NCI-H510A (cell line): ENCODE measurements around the gene IGFBP4.

Source experiments
- DNase-seq: peaks from one replicate; lab custom pipeline; 2025; lab: John Stamatoyannopoulos, UW

The IGFBP4 gene

GRCh38 chr17:40432864-40433528 lies 10.3 kb upstream of the IGFBP4 start:
- no peak for DNase-seq

- no peak for DNase-seq
These were observed 9.5 kb upstream of the IGFBP4 start for GRCh38 chr17:40433551-40434415.

GRCh38 chr17:40436636-40437035 lies 6.6 kb upstream of the IGFBP4 start:
- no peak for DNase-seq

GRCh38 chr17:40437095-40437732 lies 6.0 kb upstream of the IGFBP4 start:
- no peak for DNase-seq

- no peak for DNase-seq
These were observed 3.1 kb upstream of the IGFBP4 start for GRCh38 chr17:40440166-40440565.

GRCh38 chr17:40442392-40443195 lies 656 bp upstream of the IGFBP4 start:
- no peak for DNase-seq

GRCh38 chr17:40443988-40444899 lies 994 bp downstream of the IGFBP4 start:
- no peak for DNase-seq

- no peak for DNase-seq
These were observed 2.7 kb downstream of the IGFBP4 start for GRCh38 chr17:40445751-40446468.

- DNase-seq = no peak
These were observed 3.9 kb downstream of the IGFBP4 start for GRCh38 chr17:40447148-40447644.

- no peak for DNase-seq
These were observed 4.6 kb downstream of the IGFBP4 start for GRCh38 chr17:40447806-40448205.

- DNase-seq = no peak
These were observed 5.0 kb downstream of the IGFBP4 start for GRCh38 chr17:40448213-40448638.

GRCh38 chr17:40448639-40449261 lies 5.5 kb downstream of the IGFBP4 start:
- no peak for DNase-seq

GRCh38 chr17:40450175-40450574 lies 6.9 kb downstream of the IGFBP4 start:
- no peak for DNase-seq

- DNase-seq = no peak
These were observed 8.2 kb downstream of the IGFBP4 start for GRCh38 chr17:40451420-40451819.

GRCh38 chr17:40452216-40452787 lies 9.1 kb downstream of the IGFBP4 start:
- no peak for DNase-seq

- no peak for DNase-seq
These were observed 9.7 kb downstream of the IGFBP4 start for GRCh38 chr17:40452921-40453378.

GRCh38 chr17:40453881-40454612 lies 10.8 kb downstream of the IGFBP4 start:
- DNase-seq = no peak

- no peak for DNase-seq
These were observed 11.4 kb downstream of the IGFBP4 start for GRCh38 chr17:40454613-40454995.
